A673 (cell line): ENCODE results near the gene HECW1. TPM values are rescaled to one million over a fixed set of nuclear protein-coding genes. Genes with fewer than 3 reads are reported as not detected.

Experiments used
- BruUV-seq: library from RNA; stranded (reverse); fragments of 400-500 nt; replicated peaks from 2 replicates; lab custom pipeline; 2021; lab: Mats Ljungman, UMichigan
- CTCF ChIA-PET: fragments of 300-600 bp; sonication (Branson Sonifier 250); formaldehyde crosslinking; loops from one replicate; lab custom pipeline; 2022; ENCODE audit warnings: antibody characterized with exemption; lab: Charles Lee
- POLR2A ChIA-PET: fragments of 300-600 bp; sonication (Branson Sonifier 250); formaldehyde crosslinking; loops from one replicate; lab custom pipeline; 2022; ENCODE audit warnings: antibody characterized with exemption; ENCODE audit not compliant: low non-redundant PET; lab: Charles Lee
- DNase-seq: peaks from one replicate; pipeline ENCODE4 v3.0.0-alpha.2; 2015; ENCODE audit warnings: low spot score
- H3K27ac ChIP-seq: fragments of 200-600 bp; sonication (generic); 2 replicates; pipeline ENCODE4 v1.5.1; 2016; ENCODE audit warnings: mixed run types, low read depth, mild to moderate bottlenecking, mixed read lengths, antibody characterized with exemption, low read length; ENCODE audit not compliant: poor library complexity, severe bottlenecking
- H3K27me3 ChIP-seq: fragments of 200-600 bp; sonication (generic); replicated peaks from 2 replicates; pipeline ENCODE4 v1.6.1; 2017; ENCODE audit warnings: mixed run types, low read depth, mild to moderate bottlenecking, mixed read lengths, antibody characterized with exemption, low read length; ENCODE audit not compliant: insufficient read depth, poor library complexity
- H3K36me3 ChIP-seq: fragments of 200-600 bp; sonication (generic); 2 replicates; pipeline ENCODE4 v1.6.1; 2016; ENCODE audit warnings: mixed run types, mild to moderate bottlenecking, mixed read lengths, antibody characterized with exemption, low read length; ENCODE audit not compliant: insufficient read depth, poor library complexity, severe bottlenecking
- H3K4me1 ChIP-seq: fragments of 200-600 bp; sonication (generic); 2 replicates; pipeline ENCODE4 v1.6.1; 2017; ENCODE audit warnings: mixed run types, mild to moderate bottlenecking, mixed read lengths, antibody characterized with exemption, low read length; ENCODE audit not compliant: insufficient read depth, poor library complexity, severe bottlenecking
- H3K4me3 ChIP-seq: fragments of 200-600 bp; sonication (generic); 2 replicates; pipeline ENCODE4 v1.5.1; 2016; ENCODE audit warnings: low read depth, mixed run types, mild to moderate bottlenecking, mixed read lengths, low read length; ENCODE audit not compliant: poor library complexity, severe bottlenecking
- H3K9me3 ChIP-seq: fragments of 200-600 bp; sonication (generic); 2 replicates; pipeline ENCODE4 v1.6.1; 2016; ENCODE audit warnings: mixed run types, low read depth, mild to moderate bottlenecking, mixed read lengths, antibody characterized with exemption, low read length; ENCODE audit not compliant: poor library complexity, severe bottlenecking
- EZH2 ChIP-seq: fragments of 200-600 bp; sonication (generic); IDR thresholded peaks from 2 replicates; pipeline ENCODE4 v1.6.1; 2017; ENCODE audit warnings: borderline replicate concordance, low read depth, mild to moderate bottlenecking, mixed read lengths, antibody characterized with exemption, low read length; ENCODE audit not compliant: poor library complexity, severe bottlenecking
- intact Hi-C: fragments of 100-400 bp; cut with micrococcal nuclease; formaldehyde crosslinking; loops from one replicate; pipeline ENCODE4 v1.10.0; 2022; ENCODE audit not compliant: unreplicated experiment
- total RNA-seq: library from RNA; stranded (reverse); gene quantifications from 2 replicates; pipeline ENCODE4 v1.2.3, GENCODE V29; 2021
- TF ChIP-seq, protein P1 (sequence below): fragments of 300-800, 200-600 bp; sonication (generic); conservative IDR thresholded peaks from 2 replicates; pipeline ENCODE4 v1.5.1; 2017; ENCODE audit warnings: low read depth, mild to moderate bottlenecking, antibody characterized with exemption, low read length, moderate library complexity, mixed read lengths

The HECW1 gene
- total RNA-seq, 1 experiment from 2014 or later, result 0.39 TPM

DNA sequence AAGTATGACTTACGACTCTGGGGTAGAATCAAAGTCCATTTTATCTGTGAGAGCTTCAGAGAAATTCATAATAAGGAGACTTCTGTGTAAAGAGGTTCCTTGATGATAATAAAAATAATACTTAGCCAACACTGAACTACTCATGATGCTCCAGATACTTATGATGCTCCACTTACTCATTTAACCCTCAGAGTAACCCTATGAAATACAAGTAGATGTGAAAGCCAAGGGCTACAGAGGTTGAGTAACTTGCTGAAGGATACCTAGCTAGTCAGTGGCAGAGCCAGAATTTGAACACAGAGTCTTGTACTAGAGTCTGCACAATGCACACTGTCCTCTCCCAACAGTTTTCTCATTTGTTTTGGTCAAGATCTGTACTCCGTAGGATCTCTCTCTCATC lies 89.5 kb downstream of the HECW1 start:
- CTCF ChIA-PET, result no interaction called here
- Histone ChIP-seq H3K9me3 (no peaks in the 10 kb centered on the region), H3K4me3 (no peak overlapping the region), H3K27me3 (no peaks in the 10 kb centered on the region), H3K4me1 (peaks cover 7% of the 10 kb centered on the region), H3K27ac (no peak overlapping the region), H3K36me3 (no peaks in the 10 kb centered on the region)
- intact Hi-C loops, result no loop called here
- DNase-seq, result no peak
- POLR2A ChIA-PET, result interaction anchor here (0.6 kb wide), 1 partner anchor 376 kb away, joined by 3 read pairs; no protein-coding TSS in a partner anchor
- BruUV-seq, result no TSS peak
- TF ChIP-seq, protein P1, sequence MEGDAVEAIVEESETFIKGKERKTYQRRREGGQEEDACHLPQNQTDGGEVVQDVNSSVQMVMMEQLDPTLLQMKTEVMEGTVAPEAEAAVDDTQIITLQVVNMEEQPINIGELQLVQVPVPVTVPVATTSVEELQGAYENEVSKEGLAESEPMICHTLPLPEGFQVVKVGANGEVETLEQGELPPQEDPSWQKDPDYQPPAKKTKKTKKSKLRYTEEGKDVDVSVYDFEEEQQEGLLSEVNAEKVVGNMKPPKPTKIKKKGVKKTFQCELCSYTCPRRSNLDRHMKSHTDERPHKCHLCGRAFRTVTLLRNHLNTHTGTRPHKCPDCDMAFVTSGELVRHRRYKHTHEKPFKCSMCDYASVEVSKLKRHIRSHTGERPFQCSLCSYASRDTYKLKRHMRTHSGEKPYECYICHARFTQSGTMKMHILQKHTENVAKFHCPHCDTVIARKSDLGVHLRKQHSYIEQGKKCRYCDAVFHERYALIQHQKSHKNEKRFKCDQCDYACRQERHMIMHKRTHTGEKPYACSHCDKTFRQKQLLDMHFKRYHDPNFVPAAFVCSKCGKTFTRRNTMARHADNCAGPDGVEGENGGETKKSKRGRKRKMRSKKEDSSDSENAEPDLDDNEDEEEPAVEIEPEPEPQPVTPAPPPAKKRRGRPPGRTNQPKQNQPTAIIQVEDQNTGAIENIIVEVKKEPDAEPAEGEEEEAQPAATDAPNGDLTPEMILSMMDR, result no peak
- no peak for TF ChIP-seq EZH2

DNA sequence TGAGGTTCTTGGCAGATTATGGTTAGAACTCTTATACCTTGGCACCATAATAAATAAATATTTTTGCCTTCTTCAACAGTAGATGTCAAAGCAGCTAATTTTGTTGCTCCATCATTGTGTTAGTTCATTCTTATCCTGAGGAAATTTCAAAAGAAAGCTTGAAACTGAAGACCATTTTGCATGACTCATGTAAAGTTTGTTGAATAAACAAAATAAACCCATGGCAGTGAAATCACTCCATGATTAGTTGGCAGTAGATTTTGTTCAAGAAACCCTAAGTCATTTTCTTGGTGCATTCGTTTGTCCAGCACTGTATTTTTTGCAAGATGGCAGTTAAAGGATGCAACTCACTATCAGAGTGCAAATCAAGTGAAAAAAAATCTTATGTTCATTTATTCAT lies 91.6 kb downstream of the HECW1 start:
- ChIA-PET CTCF (no interaction called here), POLR2A (no interaction called here)
- intact Hi-C loops, result no loop called here
- no peak overlapping the region for H3K27ac ChIP-seq
- no peaks in the 10 kb centered on the region for H3K9me3 ChIP-seq
- DNase-seq, result no peak
- peaks cover 5% of the 10 kb centered on the region for H3K4me1 ChIP-seq
- no peaks in the 10 kb centered on the region for H3K27me3 ChIP-seq
- H3K4me3 ChIP-seq, result no peak overlapping the region
- TF ChIP-seq, protein P1, result no peak
- TF ChIP-seq EZH2, result no peak
- no peaks in the 10 kb centered on the region for H3K36me3 ChIP-seq
- BruUV-seq, result no TSS peak

GRCh38 chr7:43205171-43205795 lies 92.8 kb downstream of the HECW1 start:
- no peaks in the 10 kb centered on the region for H3K9me3 ChIP-seq
- intact Hi-C loops, result no loop called here
- POLR2A ChIA-PET, result no interaction called here
- H3K27ac ChIP-seq, result no peak overlapping the region
- no peaks in the 10 kb centered on the region for H3K27me3 ChIP-seq
- CTCF ChIA-PET, result no interaction called here
- BruUV-seq, result no TSS peak
- TF ChIP-seq, protein P1, result no peak
- no peak for TF ChIP-seq EZH2
- H3K4me3 ChIP-seq, result no peak overlapping the region
- H3K4me1 ChIP-seq, result no peaks in the 10 kb centered on the region
- H3K36me3 ChIP-seq, result no peaks in the 10 kb centered on the region
- DNase-seq, result no peak
